Gastrocnemius medialis (tissue), 4 donors: ENCODE results near the gene INPP5B. TPM values are rescaled to one million over a fixed set of nuclear protein-coding genes. Genes with fewer than 3 reads are reported as not detected.
"Not testable (repeated sequence)": the region's sequence is repeated elsewhere in the genome, so short reads cannot be mapped to it uniquely, and the experiment has no call there.

Experiments
- ATAC-seq, 2 donors: fragments of 150-250 bp; one replicate each; pipeline ENCODE4 v1.9.1; 2016
- DNase-seq, 2 donors: peaks; one replicate each; pipeline ENCODE4 v3.0.0-alpha.2; 2019
- H3K27ac ChIP-seq, 4 donors: fragments of 200-600 bp; sonication (generic); 1 replicate in 1 of 4; 2 replicates in 3 of 4; pipeline ENCODE4 v1.5.1; 2016 to 2018; ENCODE audit warnings: mild to moderate bottlenecking in 2 of 4, moderate library complexity in 1 of 4
- H3K27me3 ChIP-seq, 3 donors: fragments of 200-600 bp; sonication (generic) in 2 of 3; 1 replicate in 1 of 3; 2 replicates in 2 of 3; pipeline versions ENCODE4 v1.5.1 to v1.6.0; 2016 to 2019; ENCODE audit warnings: mild to moderate bottlenecking in 1 of 3, moderate library complexity in 1 of 3
- H3K36me3 ChIP-seq, 2 donors: fragments of 200-600 bp; sonication (generic) in 1 of 2; one replicate each; pipeline ENCODE4 v1.5.1; 2017 to 2018
- H3K4me1 ChIP-seq, 2 donors: fragments of 200-600 bp; sonication (generic) in 1 of 2; one replicate each; pipeline ENCODE4 v1.5.1; 2016 to 2017; ENCODE audit warnings: mild to moderate bottlenecking in 2 of 2
- H3K4me3 ChIP-seq, 4 donors: fragments of 200-600 bp; sonication (generic) in 3 of 4; 1 replicate in 1 of 4; 2 replicates in 3 of 4; pipeline ENCODE4 v1.5.1; 2016 to 2019; ENCODE audit warnings: mild to moderate bottlenecking in 2 of 4
- H3K9me3 ChIP-seq, 3 donors: fragments of 200-600 bp; sonication (generic) in 2 of 3; 1 replicate in 1 of 3; 2 replicates in 2 of 3; pipeline ENCODE4 v1.5.1; 2016 to 2019
- POLR2A ChIP-seq, 2 donors: fragments of 450-650 bp; IDR thresholded peaks; one replicate each; pipeline ENCODE4 v1.6.1; 2017; ENCODE audit warnings: antibody characterized with exemption in 2 of 2, mild to moderate bottlenecking in 2 of 2, moderate library complexity in 2 of 2
- in situ Hi-C, 4 donors: fragments of 200-750 bp; cut with MboI; loops; one replicate each; pipeline versions ENCODE4 v1.15.0 to v1.8.0; 2017; ENCODE audit warnings: low sequenced_read_pairs in 4 of 4
- intact Hi-C: fragments of 100-400 bp; cut with DNase I; formaldehyde crosslinking; loops from one replicate; pipeline ENCODE4 v1.15.1; 2023; ENCODE audit warnings: low total_unique reads
- total RNA-seq, 4 donors: library from RNA; depleted of rRNA; stranded (reverse); fragments of >200 nt; gene quantifications; one replicate each; pipeline versions ENCODE4 v1.1.0 to v1.2.3, GENCODE V29; 2016
- TF ChIP-seq, protein P1 (sequence below), 5 experiments: fragments of 450-650 bp in 3 of 5; fragments of 200-600 bp in 2 of 5; sonication (generic) in 2 of 5; IDR thresholded peaks in 4 of 5; conservative IDR thresholded peaks in 1 of 5; 1 replicate in 4 of 5; 2 replicates in 1 of 5; pipeline ENCODE4 v1.5.1; 2016 to 2019; ENCODE audit warnings: antibody characterized with exemption in 5 of 5, mild to moderate bottlenecking in 3 of 5, moderate library complexity in 3 of 5

Gene INPP5B
- total RNA-seq, 4 donors from 2014 or later = 6.8 to 13.4 (median 10.1) TPM

DNA sequence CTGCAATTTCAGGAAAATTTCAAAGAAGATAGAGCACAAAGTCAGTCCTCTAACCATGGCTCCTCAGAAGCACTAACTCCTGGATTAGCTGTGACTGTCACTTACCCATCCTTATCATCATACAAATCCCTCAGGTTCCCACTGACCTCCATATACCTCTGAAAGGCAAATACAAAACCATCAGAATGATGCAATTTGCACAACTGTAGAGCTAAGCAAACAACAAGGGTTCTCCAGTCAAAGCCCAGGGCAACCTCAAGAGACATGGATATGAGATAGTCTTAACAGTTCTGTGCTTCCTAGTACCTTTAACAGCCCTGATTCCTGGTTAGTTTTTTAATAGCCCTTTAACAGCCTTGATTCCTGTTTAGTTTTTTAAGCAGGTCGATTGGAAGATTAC is 40.8 kb upstream of the INPP5B start:
- H3K4me3 ChIP-seq = no peak overlapping the region
- H3K9me3 ChIP-seq = no peaks in the 10 kb centered on the region
- ATAC-seq (no peak), DNase-seq (no peak)
- H3K36me3 ChIP-seq = peaks cover 2 to 52% of the 10 kb centered on the region in 2 donors
- H3K27ac ChIP-seq = peak overlapping the region in 3 of 4 donors; percentile 7 to 99 (median 30)
- TF ChIP-seq POLR2A (IDR thresholded peaks at IDR 0.05) = no peak
- TF ChIP-seq, protein P1, sequence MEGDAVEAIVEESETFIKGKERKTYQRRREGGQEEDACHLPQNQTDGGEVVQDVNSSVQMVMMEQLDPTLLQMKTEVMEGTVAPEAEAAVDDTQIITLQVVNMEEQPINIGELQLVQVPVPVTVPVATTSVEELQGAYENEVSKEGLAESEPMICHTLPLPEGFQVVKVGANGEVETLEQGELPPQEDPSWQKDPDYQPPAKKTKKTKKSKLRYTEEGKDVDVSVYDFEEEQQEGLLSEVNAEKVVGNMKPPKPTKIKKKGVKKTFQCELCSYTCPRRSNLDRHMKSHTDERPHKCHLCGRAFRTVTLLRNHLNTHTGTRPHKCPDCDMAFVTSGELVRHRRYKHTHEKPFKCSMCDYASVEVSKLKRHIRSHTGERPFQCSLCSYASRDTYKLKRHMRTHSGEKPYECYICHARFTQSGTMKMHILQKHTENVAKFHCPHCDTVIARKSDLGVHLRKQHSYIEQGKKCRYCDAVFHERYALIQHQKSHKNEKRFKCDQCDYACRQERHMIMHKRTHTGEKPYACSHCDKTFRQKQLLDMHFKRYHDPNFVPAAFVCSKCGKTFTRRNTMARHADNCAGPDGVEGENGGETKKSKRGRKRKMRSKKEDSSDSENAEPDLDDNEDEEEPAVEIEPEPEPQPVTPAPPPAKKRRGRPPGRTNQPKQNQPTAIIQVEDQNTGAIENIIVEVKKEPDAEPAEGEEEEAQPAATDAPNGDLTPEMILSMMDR (IDR thresholded peaks at IDR 0.05 in 4 of 5, conservative IDR thresholded peaks at IDR 0.05 in 1 of 5) = no peak
- in situ Hi-C loops = no loop called here
- intact Hi-C loops = no loop called here
- H3K27me3 ChIP-seq = no peaks in the 10 kb centered on the region
- peaks cover 14 to 30% of the 10 kb centered on the region in 2 donors for H3K4me1 ChIP-seq

DNA sequence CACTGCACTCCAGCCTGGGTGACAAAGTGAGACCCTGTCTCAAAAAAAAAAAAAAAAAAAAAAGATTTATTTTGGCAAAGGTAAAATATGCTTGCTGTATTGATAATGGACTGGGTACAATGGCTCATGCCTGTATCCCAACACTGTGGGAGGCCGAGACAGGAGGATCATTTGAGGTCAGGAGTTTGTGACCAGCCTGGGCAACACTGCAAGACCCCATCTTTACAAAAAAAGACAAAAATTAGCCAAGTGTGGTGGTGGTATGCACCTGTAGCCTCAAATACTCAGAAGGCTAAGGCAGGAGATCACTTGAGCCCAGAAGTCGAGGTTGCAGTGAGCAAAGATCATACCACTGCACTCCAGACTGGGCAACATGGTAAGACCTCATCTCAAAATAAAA is 36.7 kb upstream of the INPP5B start:
- ATAC-seq (no peak), DNase-seq (no peak)
- intact Hi-C loops = no loop called here
- Histone ChIP-seq H3K4me1 (peaks cover 3 to 5% of the 10 kb centered on the region in 2 donors), H3K36me3 (peaks cover 6 to 93% of the 10 kb centered on the region in 2 donors), H3K27me3 (no peaks in the 10 kb centered on the region), H3K4me3 (no peak overlapping the region), H3K27ac (peak overlapping the region in 1 of 4 donors; percentile 0), H3K9me3 (no peaks in the 10 kb centered on the region)
- TF ChIP-seq, protein P1 (IDR thresholded peaks at IDR 0.05 in 4 of 5, conservative IDR thresholded peaks at IDR 0.05 in 1 of 5) = no peak
- TF ChIP-seq POLR2A (IDR thresholded peaks at IDR 0.05) = no peak
- in situ Hi-C loops = no loop called here

DNA sequence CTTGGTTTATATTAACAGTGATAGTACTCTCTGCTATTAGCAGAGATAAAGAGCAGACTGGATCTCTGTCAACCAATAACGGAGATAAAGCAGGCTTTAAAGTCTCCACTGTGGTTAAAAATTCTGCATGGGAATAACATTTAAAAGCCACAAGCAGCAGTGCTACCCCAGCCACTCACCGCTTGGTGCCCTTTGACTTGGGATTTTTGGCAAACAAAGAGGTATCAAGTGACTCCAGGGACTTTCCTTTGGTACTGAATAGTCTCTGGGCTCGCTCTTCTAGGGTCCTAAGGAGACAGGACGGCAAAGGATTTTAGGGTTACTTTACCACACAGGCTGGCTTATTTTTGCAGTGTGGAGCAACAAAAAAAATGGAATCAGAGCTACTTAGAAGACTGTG is 31.7 kb upstream of the INPP5B start:
- Histone ChIP-seq H3K27me3 (no peaks in the 10 kb centered on the region), H3K4me1 (no peaks in the 10 kb centered on the region), H3K9me3 (no peaks in the 10 kb centered on the region), H3K4me3 (no peak overlapping the region), H3K27ac (peak overlapping the region in 3 of 4 donors; percentile 9 to 51 (median 9)), H3K36me3 (peaks cover 7 to 97% of the 10 kb centered on the region in 2 donors)
- peak in 1 of 2 donors; percentile 30 for ATAC-seq
- TF ChIP-seq POLR2A (IDR thresholded peaks at IDR 0.05) = no peak
- TF ChIP-seq, protein P1 (IDR thresholded peaks at IDR 0.05 in 4 of 5, conservative IDR thresholded peaks at IDR 0.05 in 1 of 5) = no peak
- in situ Hi-C loops = no loop called here
- intact Hi-C loops = loop anchor here (5.0 kb wide), 1 partner anchor 86 kb away; no protein-coding TSS in a partner anchor
- DNase-seq = no peak

DNA sequence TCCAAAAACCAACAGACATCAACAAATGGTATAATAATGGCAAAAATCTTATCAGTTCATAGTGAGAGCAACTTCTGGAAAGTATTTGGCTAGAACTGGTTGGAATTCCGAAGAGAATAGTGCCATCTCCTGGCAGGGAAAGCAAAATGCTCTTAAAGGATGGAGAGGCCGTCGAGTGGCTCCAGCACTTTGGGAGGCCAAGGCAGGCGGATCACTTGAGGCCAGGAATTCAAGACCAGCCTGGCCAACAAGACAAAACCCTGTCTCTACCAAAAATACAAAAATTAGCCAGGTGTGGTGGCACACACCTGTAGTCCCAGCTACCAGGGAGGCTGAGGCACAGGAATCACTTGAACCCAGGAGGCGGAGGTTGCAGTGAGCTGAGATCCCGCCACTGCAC is 28.2 kb upstream of the INPP5B start:
- intact Hi-C loops = loop anchor here (5.0 kb wide), 1 partner anchor 83 kb away; no protein-coding TSS in a partner anchor
- H3K4me1 ChIP-seq = not testable (repeated sequence)

More for the DNA sequence above, 28.2 kb upstream of the INPP5B start:
- in situ Hi-C loops, H3K4me3 ChIP-seq, H3K9me3 ChIP-seq, DNase-seq, H3K27me3 ChIP-seq: not testable (repeated sequence)
- H3K36me3 ChIP-seq = peaks cover 7 to 86% of the 10 kb centered on the region in 2 donors
- ATAC-seq = peak in 1 of 2 donors; percentile 22
- H3K27ac ChIP-seq = peak overlapping the region in 1 of 4 donors; percentile 51
- TF ChIP-seq, protein P1 (IDR thresholded peaks at IDR 0.05 in 4 of 5, conservative IDR thresholded peaks at IDR 0.05 in 1 of 5) = peak in 4 of 5 experiments; percentile 20 to 45 (median 33)
